Thymus (tissue), 11 donors: ENCODE results near the gene MAP3K3. TPM values are rescaled to one million over a fixed set of nuclear protein-coding genes. Genes with fewer than 3 reads are reported as not detected.

Experiments used
- DNase-seq, 9 donors: peaks; one replicate each; pipeline ENCODE4 v3.0.0-alpha.2; 2013; ENCODE audit warnings: low spot score in 9 of 9, low read depth in 6 of 9, missing footprints in 1 of 9
- H3K27ac ChIP-seq, 2 donors: one replicate each; pipeline ENCODE4 v1.5.1; 2013; ENCODE audit warnings: control low read depth in 1 of 2, low read depth in 1 of 2, low read length in 1 of 2, mild to moderate bottlenecking in 1 of 2, moderate library complexity in 1 of 2
- H3K27me3 ChIP-seq, 2 donors: one replicate each; pipeline ENCODE4 v1.5.1; 2013; ENCODE audit warnings: low read length in 1 of 2; ENCODE audit not compliant: control insufficient read depth in 2 of 2, insufficient read depth in 1 of 2
- H3K36me3 ChIP-seq, 2 donors: one replicate each; pipeline ENCODE4 v1.5.1; 2013; ENCODE audit warnings: low read length in 1 of 2, mild to moderate bottlenecking in 1 of 2, moderate library complexity in 1 of 2; ENCODE audit not compliant: control insufficient read depth in 2 of 2, insufficient read depth in 2 of 2
- H3K4me1 ChIP-seq, 2 donors: one replicate each; pipeline ENCODE4 v1.5.1; 2013; ENCODE audit warnings: low read length in 2 of 2; ENCODE audit not compliant: control insufficient read depth in 2 of 2, insufficient read depth in 2 of 2
- H3K4me3 ChIP-seq, 2 donors: one replicate each; pipeline ENCODE4 v1.5.1; 2013; ENCODE audit warnings: low read length in 2 of 2, control low read depth in 1 of 2, mild to moderate bottlenecking in 1 of 2
- H3K9me3 ChIP-seq, 2 donors: one replicate each; pipeline ENCODE4 v1.5.1; 2013; ENCODE audit warnings: low read length in 1 of 2, mild to moderate bottlenecking in 1 of 2; ENCODE audit not compliant: control insufficient read depth in 2 of 2, insufficient read depth in 1 of 2
- WGBS: extraction: QIAGEN DNeasy Blood & Tissue Kit; methylation state at CpG from one replicate; pipeline ENCODE4 v1.1.7; 2013; 5-methylcytosine and 5-hydroxymethylcytosine counted together
- polyA plus RNA-seq: library from polyadenylated mRNA; stranded (reverse); fragments of 200-250 nt; gene quantifications from one replicate; pipeline ENCODE4 v1.2.3, GENCODE V29; 2013
- total RNA-seq: library from RNA; stranded (reverse); fragments of 120-200 nt; gene quantifications from one replicate; pipeline ENCODE4 v1.2.4, GENCODE V29; 2013
- donor health status: healthy.

The MAP3K3 gene
- total and polyA plus RNA-seq, 2 donors, result 15.5 to 21.0 TPM

DNA sequence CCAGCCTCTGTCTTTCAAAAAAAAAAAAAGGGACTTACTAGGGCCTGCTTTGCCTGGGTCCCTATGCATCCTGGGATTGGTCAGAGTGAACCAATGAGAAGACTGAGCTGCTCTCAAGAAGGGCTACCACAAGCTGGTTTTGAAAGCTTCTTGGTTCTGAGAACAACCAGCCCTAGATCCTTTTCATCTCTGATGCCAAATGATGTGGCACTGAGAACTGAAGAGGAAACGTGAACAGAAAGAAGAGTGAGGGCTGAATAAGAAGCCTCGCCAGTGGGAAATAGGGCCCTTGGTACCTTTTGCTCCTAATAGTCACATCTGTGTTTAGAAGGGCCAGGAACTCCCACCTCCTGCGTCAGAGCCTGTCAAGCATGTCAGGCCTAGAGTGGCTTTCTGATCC, 10.9 kb upstream of the MAP3K3 start:
- Histone ChIP-seq H3K4me3 (no peak overlapping the region), H3K27ac (no peak overlapping the region), H3K36me3 (peaks cover 27 to 34% of the 10 kb centered on the region in 2 donors), H3K4me1 (peaks cover 0 to 10% of the 10 kb centered on the region in 2 donors), H3K27me3 (no peaks in the 10 kb centered on the region), H3K9me3 (no peaks in the 10 kb centered on the region)
- 91% methylated on average over 3 of the region's 3 CpGs for WGBS
- no peak for DNase-seq

DNA sequence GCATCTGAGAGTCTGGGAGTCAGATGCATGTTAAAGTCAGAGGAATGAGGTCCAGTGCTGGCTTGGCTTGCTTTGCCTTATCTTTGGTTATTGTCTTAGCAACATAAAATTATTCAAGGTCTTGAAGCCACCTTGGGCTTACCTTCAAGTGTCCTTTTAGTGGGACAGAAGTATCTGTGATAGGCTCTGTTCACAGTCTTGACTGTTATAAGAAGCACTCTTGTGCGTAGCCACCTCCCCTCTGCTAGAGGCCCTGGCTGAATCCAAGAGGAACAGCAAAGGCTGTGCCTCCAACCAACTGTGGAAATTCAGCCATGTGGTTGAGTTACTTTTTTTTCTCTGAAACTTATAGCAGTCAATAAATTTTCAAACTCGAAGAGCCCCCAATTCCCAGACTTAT, 8.6 kb upstream of the MAP3K3 start:
- H3K27me3 ChIP-seq, result no peaks in the 10 kb centered on the region
- no peak for DNase-seq
- peaks cover 9 to 13% of the 10 kb centered on the region in 2 donors for H3K36me3 ChIP-seq

DNA sequence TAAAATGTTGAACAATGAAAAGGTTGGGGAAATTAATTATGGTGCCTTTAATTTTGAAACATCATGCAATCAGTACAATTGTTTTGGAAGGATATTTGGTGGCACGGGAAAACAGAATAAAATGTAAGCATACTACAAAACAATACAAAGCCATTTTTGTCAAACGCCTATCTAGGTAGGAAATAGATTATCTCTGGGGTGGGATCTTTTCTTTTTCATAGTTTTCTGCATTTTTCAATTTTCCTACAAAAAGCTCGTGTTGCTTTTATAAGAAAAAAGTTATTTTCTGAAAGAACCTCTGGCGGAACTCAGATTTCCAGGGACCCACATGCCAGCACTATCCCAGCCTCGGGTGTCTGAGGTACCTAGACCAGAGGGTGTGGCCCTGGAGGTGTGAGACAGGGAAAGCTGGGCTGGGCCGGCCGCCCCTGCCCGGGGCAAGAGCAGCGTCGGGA, 961 bp upstream of the MAP3K3 start:
- H3K4me1 ChIP-seq, result peaks cover 8 to 10% of the 10 kb centered on the region in 2 donors
- no peaks in the 10 kb centered on the region for H3K27me3 ChIP-seq
- 23% methylated on average over 10 of the region's 10 CpGs for WGBS
- peak overlapping the region; percentile 64 to 82 for H3K4me3 ChIP-seq
- no peak for DNase-seq
- H3K36me3 ChIP-seq, result no peaks in the 10 kb centered on the region
- no peaks in the 10 kb centered on the region for H3K9me3 ChIP-seq
- peak overlapping the region in 1 of 2 donors; percentile 57 for H3K27ac ChIP-seq

More for the DNA sequence above, 8.6 kb upstream of the MAP3K3 start:
- no peak overlapping the region for H3K27ac ChIP-seq
- H3K4me1 ChIP-seq, result peaks cover 0 to 10% of the 10 kb centered on the region in 2 donors
- no peak overlapping the region for H3K4me3 ChIP-seq
- H3K9me3 ChIP-seq, result no peaks in the 10 kb centered on the region
- 97% methylated on average over 2 of the region's 2 CpGs for WGBS

DNA sequence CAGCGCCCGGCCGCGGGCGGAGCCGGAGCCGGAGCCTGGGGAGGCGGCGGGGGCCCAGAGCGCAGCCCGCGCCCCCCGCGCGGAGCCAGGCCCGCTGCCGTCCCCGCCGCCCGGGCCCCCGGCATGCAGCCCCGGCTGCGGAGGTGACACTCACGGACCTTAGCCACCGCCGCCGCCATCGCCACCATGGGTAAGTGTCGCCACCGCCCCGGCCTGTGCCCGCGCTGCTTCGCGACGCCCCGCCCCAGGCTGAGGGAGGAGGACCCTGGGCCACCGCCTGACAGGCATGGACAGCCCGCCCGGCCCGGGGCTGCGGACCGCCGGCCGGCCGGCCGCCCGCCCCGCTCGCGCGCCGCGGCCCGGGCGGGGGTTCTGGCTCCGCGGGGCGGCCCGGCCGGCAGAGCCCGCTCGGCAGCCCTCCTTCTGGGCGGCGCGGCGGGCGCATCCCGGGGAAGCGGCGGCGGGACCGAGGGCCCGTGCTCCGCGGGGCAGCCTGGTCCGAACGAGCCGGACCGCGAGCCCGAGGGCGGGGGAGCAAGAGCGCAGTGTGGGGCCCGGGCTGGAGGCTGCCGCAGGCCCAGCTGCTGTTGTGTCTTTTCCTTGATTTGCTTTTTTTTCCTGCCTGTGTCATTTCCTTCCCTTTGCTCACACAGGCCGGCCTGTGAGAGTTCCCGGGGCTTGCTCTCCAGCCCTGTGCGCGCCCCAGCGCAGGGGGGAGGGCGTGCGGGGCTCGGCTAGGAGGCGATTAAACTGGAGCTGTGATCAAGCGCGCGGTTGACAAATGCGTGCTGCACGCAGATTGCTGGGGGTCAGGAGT, 565 bp downstream of the MAP3K3 start:
- peak overlapping the region; percentile 64 to 82 for H3K4me3 ChIP-seq
- H3K36me3 ChIP-seq, result no peaks in the 10 kb centered on the region
- WGBS, result under 1% methylated on average over 100 of the region's 100 CpGs
- H3K4me1 ChIP-seq, result peaks cover 8 to 10% of the 10 kb centered on the region in 2 donors
- no peaks in the 10 kb centered on the region for H3K27me3 ChIP-seq
- no peaks in the 10 kb centered on the region for H3K9me3 ChIP-seq
- peak overlapping the region in 1 of 2 donors; percentile 86 for H3K27ac ChIP-seq
- DNase-seq, result peak in 4 of 9 donors; percentile 32 to 57 (median 43)

DNA sequence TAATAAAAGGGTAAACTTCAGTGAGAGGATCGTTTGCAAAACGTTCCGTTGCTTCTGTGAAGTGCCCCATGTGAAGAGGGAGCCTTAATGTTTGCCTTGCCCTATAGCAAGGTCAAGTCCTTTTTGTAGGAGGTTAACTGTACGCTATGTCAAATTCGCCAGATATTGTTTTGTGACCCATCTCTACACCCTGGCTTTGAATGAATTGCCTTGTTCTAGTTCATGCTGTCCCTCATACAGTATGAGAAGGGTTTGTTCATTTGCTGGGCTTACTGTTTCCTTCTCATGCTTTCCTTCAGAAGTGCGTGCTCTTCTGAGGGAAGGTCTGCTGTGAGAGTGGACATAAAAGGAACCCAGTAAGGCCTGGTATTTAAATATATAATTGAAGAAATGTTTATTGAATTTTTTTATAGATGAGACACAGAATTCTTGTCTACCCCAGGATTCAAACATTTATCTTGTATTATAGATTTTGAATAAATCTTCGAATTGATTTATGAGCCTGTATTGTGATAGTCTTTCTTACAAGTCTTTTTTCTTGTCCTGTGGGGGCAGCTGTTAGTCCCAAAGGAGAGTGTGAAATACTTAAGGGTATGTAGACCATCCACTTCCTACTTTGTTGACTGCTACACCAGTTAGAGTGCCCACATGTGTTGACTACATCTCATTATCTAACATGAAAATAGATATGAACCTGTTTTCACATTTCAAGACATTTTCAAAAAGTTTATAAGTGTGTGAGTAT, 1.7 kb downstream of the MAP3K3 start:
- Histone ChIP-seq H3K27ac (no peak overlapping the region), H3K4me3 (peak overlapping the region; percentile 6 to 62), H3K9me3 (no peaks in the 10 kb centered on the region), H3K27me3 (no peaks in the 10 kb centered on the region), H3K4me1 (peaks cover 8 to 10% of the 10 kb centered on the region in 2 donors), H3K36me3 (peaks cover 0 to under 1% of the 10 kb centered on the region in 2 donors)
- no peak for DNase-seq
- 57% methylated on average over 7 of the region's 7 CpGs for WGBS

DNA sequence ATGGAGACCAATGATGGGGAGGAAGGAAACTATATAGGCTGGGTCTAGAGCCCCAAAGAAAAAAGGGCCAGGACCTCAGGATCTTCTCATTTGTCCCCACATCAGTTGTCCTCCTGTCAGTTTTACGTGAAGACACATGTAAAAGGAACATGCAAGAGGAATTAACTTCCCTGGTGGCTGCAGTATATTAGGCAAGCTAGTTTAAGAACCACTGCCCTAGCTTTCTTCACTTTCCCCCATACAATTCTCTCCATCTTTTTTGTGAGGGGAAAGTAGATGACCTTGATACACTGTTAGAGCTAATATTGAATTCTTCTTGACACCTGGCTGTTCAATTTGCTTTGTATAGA, 2.3 kb downstream of the MAP3K3 start:
- no peaks in the 10 kb centered on the region for H3K9me3 ChIP-seq
- WGBS, result 98% methylated on average over 1 of the region's 1 CpG
- DNase-seq, result no peak
- no peak overlapping the region for H3K27ac ChIP-seq
- H3K27me3 ChIP-seq, result no peaks in the 10 kb centered on the region
- peaks cover 0 to 4% of the 10 kb centered on the region in 2 donors for H3K36me3 ChIP-seq
- peaks cover 8 to 10% of the 10 kb centered on the region in 2 donors for H3K4me1 ChIP-seq
- H3K4me3 ChIP-seq, result no peak overlapping the region

DNA sequence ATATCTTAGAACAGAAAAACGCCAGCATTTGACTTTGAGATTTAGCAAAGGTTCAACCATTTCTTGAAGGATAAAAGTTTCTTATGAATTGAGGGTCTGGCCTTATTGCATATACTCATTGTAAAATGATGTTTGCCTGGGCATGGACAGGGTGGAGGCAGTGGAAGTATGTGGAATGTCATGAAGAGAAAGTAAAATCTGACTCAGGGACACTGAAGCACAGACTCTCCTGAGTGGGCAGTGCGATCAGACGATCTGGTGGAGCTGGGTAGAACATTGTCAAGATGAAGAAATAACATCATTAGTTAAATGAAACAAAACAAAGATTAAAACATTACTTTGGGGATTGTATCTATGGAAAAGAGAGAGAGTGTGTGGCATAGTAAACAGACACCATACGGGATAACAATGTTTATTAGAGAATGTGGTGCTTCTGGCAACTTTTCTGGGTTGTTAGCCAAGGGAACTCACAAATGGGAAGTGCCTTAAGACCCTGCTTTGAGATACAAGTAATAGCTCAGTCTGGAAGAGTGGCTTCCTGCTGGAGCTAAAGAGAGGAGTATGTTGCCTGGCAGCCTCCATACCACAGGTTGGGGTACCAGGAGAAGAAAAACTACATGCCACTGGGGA, 4.4 kb downstream of the MAP3K3 start:
- no peak for DNase-seq
- peaks cover 5 to 7% of the 10 kb centered on the region in 2 donors for H3K4me1 ChIP-seq
- no peak overlapping the region for H3K27ac ChIP-seq
- H3K9me3 ChIP-seq, result no peaks in the 10 kb centered on the region
- H3K4me3 ChIP-seq, result no peak overlapping the region
- H3K36me3 ChIP-seq, result peaks cover 0 to 4% of the 10 kb centered on the region in 2 donors
- no peaks in the 10 kb centered on the region for H3K27me3 ChIP-seq
- 97% methylated on average over 4 of the region's 4 CpGs for WGBS

DNA sequence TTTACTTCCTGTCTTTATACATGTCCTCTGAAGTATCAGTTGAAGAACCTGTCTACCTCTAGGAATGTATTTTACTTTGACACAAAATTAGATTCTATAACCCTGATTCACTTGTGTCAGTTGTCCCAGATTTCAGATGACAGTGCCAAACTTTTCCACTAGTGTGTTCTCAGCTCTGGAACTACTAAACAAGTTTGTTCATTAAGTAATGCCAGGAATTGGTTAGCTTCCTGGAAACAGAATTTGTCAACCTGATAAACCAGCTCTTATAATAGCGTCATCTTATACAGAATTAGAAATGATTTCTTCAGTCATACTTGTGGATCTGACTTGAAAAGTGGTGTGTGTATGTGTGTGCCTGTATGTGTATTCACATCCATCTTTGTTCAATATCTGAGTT, 7.4 kb downstream of the MAP3K3 start:
- Histone ChIP-seq H3K27me3 (no peaks in the 10 kb centered on the region), H3K27ac (no peak overlapping the region), H3K4me1 (peaks cover under 1 to 6% of the 10 kb centered on the region in 2 donors), H3K4me3 (no peak overlapping the region), H3K36me3 (peaks cover 9 to 10% of the 10 kb centered on the region in 2 donors), H3K9me3 (no peaks in the 10 kb centered on the region)
- no peak for DNase-seq
- 100% methylated on average over 1 of the region's 1 CpG for WGBS

DNA sequence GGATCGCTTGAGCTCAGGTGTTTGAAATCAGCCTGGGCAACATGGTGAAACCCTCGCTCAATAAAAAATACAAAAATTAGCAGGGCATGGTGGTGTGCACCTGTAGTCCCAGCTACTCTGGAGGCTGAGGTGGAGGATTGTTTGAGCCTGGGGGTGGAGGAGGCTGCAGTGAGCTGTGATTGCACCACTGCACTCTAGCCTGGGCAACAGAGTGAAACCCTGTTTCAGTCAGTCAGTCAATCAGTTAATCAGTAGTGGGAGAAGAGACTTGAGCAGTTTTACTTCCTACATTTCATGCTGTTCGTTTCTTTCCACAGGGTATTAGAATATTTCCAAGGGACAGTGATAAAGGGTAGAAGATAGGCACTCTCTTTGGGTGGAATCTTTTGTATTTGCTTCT, 8.8 kb downstream of the MAP3K3 start:
- Histone ChIP-seq H3K4me1 (peaks cover 0 to 6% of the 10 kb centered on the region in 2 donors), H3K27me3 (no peaks in the 10 kb centered on the region), H3K4me3 (no peak overlapping the region), H3K36me3 (peaks cover 12 to 16% of the 10 kb centered on the region in 2 donors), H3K9me3 (no peaks in the 10 kb centered on the region), H3K27ac (no peak overlapping the region)
- WGBS, result 95% methylated on average over 3 of the region's 3 CpGs
- DNase-seq, result no peak
